Suppressor macrophage treated with lipopolysaccharide for 1 hour (primary cell): Measurements from ENCODE around the gene PDXDC1.
A peak's percentile ranks its signal among the peaks of the same experiment; 100 is the strongest.
"Not testable (repeated sequence)": the region's sequence is repeated elsewhere in the genome, so short reads cannot be mapped to it uniquely, and the experiment has no call there.

Experiments used
- DNase-seq, 3 donors: peaks; one replicate each; pipeline ENCODE4 v3.0.0-alpha.2; 2020 to 2022

The PDXDC1 gene, protein sequence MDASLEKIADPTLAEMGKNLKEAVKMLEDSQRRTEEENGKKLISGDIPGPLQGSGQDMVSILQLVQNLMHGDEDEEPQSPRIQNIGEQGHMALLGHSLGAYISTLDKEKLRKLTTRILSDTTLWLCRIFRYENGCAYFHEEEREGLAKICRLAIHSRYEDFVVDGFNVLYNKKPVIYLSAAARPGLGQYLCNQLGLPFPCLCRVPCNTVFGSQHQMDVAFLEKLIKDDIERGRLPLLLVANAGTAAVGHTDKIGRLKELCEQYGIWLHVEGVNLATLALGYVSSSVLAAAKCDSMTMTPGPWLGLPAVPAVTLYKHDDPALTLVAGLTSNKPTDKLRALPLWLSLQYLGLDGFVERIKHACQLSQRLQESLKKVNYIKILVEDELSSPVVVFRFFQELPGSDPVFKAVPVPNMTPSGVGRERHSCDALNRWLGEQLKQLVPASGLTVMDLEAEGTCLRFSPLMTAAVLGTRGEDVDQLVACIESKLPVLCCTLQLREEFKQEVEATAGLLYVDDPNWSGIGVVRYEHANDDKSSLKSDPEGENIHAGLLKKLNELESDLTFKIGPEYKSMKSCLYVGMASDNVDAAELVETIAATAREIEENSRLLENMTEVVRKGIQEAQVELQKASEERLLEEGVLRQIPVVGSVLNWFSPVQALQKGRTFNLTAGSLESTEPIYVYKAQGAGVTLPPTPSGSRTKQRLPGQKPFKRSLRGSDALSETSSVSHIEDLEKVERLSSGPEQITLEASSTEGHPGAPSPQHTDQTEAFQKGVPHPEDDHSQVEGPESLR

DNA sequence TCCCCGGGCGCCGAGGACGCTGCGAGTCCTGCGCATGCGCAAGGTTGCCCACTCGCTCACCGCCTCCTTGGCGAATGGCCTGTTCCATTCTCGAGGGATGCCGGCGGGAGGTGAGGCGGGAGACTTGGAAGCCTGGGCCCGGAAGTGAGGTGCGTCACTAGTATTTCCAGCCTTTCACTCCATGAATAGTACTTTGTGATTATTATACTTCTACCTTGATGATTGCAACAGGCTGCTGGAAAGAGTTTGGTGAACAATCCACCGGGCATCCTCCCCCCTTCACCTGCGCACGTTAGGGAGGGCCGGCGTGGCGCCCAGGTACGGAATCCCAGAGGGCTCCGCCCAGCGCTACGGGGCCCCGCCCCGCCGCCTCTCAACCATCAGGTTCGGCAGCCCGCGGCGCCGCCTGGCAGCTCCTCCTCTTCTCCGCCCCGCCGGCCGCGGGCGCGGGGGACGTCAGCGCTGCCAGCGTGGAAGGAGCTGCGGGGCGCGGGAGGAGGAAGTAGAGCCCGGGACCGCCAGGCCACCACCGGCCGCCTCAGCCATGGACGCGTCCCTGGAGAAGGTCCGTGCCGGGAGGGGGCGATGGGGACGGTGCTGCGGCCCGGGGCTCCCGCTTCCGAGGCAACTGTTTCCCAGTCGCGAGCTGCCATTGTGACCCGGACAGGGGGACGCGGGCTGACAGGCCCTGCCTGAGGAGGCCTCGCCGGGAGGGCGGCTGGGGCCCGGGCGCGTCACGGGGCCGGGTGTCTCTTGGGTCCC is at the start of gene PDXDC1:
Gene PDXDC1 (plus strand): TSS at position 371 of the 762 bp plus-strand sequence. CDS start 174 bp downstream, at position 545.
- peak; percentile 95 to 100 (median 100) for DNase-seq

DNA sequence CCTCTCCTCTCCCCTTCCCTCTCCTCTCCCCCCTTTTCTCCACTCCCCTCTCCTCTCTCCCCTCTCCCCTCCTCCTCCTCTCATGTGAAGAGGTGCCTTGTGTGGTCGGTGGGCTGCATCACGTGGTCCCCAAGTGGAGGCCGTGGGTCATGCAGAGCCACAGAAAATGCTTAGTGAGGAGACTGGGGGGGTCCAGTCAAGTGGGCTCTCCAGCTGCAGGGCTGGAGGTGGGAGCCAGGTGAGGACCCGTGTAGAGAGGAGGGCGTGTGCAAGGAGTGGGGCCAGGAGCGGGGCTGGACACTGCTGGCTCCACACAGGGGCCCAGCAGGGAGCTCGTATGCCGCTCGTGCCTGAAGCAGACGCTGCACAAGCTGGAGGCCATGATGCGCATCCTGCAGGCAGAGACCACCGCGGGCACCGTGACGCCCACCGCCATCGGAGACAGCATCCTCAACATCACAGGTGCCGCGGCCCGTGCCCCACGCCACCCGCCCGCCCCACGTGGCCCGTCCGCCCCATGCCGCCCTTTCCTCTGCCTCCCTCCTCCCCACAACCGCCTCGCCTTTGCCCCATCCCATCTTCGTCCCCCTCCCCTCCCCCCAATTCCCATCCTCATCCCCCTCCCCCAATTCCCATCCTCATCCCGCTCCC is 46.6 kb upstream of the PDXDC1 start:
- peak in 1 of 3 donors; percentile 11 for DNase-seq

GRCh38 chr16:14929176-14929575 is 45.6 kb upstream of the PDXDC1 start:
- DNase-seq: not testable (repeated sequence)

- DNase-seq: not testable (repeated sequence)
These were observed 44.6 kb upstream of the PDXDC1 start for GRCh38 chr16:14930246-14930645.

GRCh38 chr16:14930971-14931370 is 43.9 kb upstream of the PDXDC1 start:
- not testable (repeated sequence) for DNase-seq

DNA sequence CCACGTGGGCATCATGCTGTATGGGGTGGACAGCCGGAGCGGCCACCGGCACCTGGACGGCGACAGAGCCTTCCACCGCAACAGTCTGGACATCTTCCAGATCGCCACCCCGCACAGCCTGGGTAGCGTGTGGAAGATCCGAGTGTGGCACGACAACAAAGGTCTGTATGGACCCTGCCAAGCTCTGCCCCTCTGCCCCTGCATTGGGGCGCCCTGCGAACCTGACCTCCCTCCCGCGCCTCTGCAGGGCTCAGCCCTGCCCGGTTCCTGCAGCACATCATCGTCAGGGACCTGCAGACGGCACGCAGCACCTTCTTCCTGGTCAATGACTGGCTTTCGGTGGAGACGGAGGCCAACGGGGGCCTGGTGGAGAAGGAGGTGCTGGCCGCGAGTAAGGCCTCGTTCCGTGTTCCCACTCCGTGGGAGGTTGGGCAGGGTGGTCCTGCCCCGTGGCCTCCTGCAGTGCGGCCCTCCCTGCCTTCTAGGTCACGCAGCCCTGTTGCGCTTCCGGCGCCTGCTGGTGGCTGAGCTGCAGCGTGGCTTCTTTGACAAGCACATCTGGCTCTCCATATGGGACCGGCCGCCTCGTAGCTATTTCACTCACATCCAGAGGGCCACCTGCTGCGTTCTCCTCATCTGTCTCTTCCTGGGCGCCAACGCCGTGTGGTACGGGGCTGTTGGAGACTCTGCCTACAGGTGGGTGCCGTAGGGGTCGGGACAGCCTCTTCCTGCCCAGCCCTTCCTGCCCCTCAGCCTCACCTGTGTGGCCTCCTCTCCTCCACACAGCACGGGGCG is 42.0 kb upstream of the PDXDC1 start:
- not testable (repeated sequence) for DNase-seq

DNA sequence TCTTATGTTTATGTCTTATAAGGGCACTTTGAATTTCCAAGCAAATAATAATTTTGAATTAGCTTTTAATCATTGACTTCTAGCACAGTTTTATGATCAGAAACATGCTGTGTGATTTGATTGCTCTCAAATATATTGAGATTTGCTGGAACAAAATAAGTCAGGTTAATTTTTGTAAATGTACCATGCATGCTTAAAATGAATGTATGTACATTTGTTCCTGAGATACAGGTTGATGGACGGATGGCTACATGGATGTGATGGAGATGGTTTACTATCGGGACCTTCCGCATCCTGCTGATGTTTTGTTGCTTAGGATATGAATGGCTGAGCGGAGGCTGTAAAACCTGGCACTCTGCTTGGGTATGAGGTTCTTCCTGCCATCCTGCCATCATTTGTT is 37.7 kb upstream of the PDXDC1 start, which contains the start of gene NPIPA1:
Gene NPIPA1 (plus strand): TSS at position 301 of the 400 bp plus-strand sequence. CDS start 0 bp downstream, at position 301.
- DNase-seq: not testable (repeated sequence)

GRCh38 chr16:14937994-14938393 is 36.8 kb upstream of the PDXDC1 start:
- DNase-seq: not testable (repeated sequence)

DNA sequence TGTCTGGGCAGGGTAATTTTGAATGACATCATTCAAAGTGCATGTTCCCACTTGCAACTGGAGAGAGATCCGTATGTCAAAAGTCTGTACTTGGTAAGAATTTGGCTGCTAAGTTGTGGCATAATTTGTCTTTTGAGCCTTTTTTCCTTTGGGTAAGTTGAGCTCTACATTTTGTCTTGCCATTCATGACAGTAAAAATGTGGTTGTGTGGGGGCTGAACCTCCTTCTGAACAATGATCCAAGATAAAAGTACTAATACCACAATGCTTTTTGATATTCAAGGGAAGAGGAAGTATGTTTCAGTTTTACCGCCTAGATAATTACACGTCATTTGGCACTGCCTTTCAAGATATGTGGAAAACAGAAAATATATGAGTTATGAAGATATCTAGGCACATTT is 32.1 kb upstream of the PDXDC1 start:
- DNase-seq: not testable (repeated sequence)

- no peak for DNase-seq
These were observed 19.1 kb upstream of the PDXDC1 start for GRCh38 chr16:14955546-14956231.

DNA sequence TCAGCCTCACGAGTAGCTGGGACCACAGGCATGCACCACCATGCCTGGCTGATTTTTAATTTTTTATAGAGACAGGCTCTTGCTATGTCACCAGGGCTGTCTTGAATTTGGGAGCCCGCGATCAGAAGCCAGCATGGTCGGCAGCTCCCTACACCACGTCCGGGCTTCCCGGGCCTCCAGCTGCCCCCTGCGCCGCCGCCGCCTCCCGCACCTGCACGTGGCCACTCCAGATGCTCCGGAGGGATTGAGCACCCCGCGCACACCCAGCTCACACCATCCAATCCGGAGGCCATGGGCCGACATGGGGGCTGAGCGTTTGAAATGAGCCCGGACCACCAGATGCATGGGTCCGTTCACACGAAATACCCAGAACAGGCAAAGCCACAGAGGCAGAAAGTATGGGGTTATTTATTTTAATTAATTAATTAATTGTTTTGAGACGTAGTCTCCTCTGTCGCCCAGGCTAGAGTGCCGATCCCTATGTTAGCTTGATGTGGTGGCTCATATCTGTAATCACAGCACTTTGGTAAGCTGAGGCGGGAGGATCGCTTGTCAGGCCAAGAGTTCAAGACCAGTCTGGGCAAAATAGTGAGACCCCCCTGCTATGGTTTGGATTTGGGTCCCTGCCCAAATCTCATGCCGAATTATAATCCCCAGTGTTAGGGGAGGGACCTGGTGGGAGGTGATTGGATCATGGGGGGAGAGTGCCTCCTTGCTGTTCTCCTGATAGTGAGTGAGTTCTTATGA is 17.1 kb upstream of the PDXDC1 start:
- DNase-seq: no peak

DNA sequence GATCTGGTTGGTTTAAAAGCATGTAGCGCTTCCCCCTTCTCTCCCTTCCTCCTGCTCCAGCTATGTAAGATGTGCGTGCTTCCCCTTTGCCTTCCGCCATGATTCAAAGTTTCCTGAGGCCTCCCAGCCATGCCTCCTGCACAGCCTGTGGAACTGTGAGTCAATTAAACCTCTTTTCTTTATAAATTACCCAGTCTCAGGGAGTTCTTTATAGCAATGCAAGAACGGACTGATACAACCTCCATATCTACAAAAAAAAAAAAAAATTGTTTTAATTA is 16.6 kb upstream of the PDXDC1 start:
- DNase-seq: peak; percentile 42 to 61 (median 61)

GRCh38 chr16:14958970-14959369 is 15.9 kb upstream of the PDXDC1 start:
- DNase-seq: peak in 1 of 3 donors; percentile 13

- no peak for DNase-seq
These were observed 13.2 kb upstream of the PDXDC1 start for GRCh38 chr16:14961405-14962186.

GRCh38 chr16:14963281-14964173 is 11.3 kb upstream of the PDXDC1 start:
- no peak for DNase-seq

GRCh38 chr16:14965328-14965727 is 9.5 kb upstream of the PDXDC1 start:
- DNase-seq: no peak

GRCh38 chr16:14969795-14970194 is 5.0 kb upstream of the PDXDC1 start:
- not testable (repeated sequence) for DNase-seq

GRCh38 chr16:14971621-14972228 is 3.1 kb upstream of the PDXDC1 start:
- not testable (repeated sequence) for DNase-seq
